Astrocyte of the spinal cord (primary cell): ENCODE measurements around the gene RPS27L.

Experiments used
- DNase-seq: peaks from one replicate; pipeline ENCODE4 v3.0.0; 2011; ENCODE audit warnings: low read depth, low spot score
- H3K4me3 ChIP-seq: 2 replicates; pipeline ENCODE4 v1.5.1; 2011; ENCODE audit warnings: low read depth, mild to moderate bottlenecking, low read length, moderate library complexity
- in situ Hi-C: cut with HindIII; loops from 2 replicates; pipeline ENCODE4 v1.10.0; 2017; ENCODE audit warnings: low sequenced_read_pairs
- TF ChIP-seq, protein P1 (sequence below): IDR thresholded peaks from 2 replicates; pipeline ENCODE4 v1.5.1; 2012; ENCODE audit warnings: low read depth, mild to moderate bottlenecking, low read length, inconsistent platforms

The RPS27L gene

DNA sequence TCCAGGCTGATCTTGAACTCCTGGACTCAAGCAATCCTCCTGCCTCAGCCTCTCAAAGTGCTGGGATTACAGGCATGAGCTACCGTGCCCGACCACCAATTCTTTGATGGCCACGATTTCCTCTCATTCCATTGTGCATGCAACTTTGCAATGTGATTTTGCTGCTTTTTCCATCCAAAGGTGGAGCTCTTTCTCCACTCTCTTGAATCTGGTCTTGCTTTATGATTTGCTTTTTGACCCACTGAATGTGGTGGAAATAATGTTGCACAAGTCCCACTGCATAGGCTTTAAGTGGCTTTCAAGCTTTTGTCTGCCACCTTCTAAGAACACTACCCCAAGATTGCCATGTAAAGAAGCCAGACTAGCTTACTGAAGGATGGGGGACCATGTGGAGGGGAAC lies 10.6 kb downstream of the RPS27L start:
- DNase-seq: peak; percentile 15
- TF ChIP-seq, protein P1, sequence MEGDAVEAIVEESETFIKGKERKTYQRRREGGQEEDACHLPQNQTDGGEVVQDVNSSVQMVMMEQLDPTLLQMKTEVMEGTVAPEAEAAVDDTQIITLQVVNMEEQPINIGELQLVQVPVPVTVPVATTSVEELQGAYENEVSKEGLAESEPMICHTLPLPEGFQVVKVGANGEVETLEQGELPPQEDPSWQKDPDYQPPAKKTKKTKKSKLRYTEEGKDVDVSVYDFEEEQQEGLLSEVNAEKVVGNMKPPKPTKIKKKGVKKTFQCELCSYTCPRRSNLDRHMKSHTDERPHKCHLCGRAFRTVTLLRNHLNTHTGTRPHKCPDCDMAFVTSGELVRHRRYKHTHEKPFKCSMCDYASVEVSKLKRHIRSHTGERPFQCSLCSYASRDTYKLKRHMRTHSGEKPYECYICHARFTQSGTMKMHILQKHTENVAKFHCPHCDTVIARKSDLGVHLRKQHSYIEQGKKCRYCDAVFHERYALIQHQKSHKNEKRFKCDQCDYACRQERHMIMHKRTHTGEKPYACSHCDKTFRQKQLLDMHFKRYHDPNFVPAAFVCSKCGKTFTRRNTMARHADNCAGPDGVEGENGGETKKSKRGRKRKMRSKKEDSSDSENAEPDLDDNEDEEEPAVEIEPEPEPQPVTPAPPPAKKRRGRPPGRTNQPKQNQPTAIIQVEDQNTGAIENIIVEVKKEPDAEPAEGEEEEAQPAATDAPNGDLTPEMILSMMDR: peak; percentile 21
- in situ Hi-C loops: no loop called here
- H3K4me3 ChIP-seq: no peak overlapping the region

DNA sequence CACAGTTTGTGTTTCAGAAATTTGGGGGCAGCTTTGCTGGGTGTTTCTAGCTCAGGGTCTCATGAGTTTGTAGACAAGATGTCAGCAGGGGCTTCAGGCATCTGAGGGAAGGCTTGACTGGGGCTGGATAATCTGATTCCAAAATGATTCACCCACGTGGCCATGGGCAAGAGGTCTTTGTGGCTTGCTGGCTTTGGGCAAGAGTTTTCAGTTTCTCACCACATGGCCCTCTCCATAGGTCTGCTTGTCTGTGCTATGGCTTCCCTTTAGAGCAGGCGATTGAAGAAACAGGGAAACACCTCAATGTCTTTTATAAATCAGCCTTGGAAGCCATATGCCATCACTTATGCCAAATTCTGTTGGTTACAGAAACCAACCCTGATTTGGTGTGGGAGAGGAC lies 11.9 kb downstream of the RPS27L start:
- no peak overlapping the region for H3K4me3 ChIP-seq
- TF ChIP-seq, protein P1: no peak
- in situ Hi-C loops: no loop called here
- DNase-seq: no peak

DNA sequence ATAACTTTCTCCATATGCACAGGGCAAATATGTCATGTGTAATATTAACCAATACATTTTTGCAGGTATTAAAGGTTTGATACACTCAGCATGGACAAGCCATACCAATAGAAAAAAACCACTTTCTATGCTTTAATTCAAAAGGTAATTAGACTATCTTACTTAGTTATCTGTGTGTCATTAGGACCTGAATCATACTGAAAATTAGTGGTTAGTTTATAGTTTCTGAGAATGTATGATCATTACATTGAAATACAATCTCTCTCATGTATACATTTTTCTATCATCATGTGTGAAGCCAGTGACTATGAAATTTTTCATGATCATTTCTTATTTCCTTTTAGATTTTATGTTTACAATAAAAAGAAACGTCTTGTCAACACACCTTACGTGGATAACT lies 16.3 kb downstream of the RPS27L start:
- in situ Hi-C loops: no loop called here
- no peak for DNase-seq
- no peak overlapping the region for H3K4me3 ChIP-seq
- TF ChIP-seq, protein P1: no peak

DNA sequence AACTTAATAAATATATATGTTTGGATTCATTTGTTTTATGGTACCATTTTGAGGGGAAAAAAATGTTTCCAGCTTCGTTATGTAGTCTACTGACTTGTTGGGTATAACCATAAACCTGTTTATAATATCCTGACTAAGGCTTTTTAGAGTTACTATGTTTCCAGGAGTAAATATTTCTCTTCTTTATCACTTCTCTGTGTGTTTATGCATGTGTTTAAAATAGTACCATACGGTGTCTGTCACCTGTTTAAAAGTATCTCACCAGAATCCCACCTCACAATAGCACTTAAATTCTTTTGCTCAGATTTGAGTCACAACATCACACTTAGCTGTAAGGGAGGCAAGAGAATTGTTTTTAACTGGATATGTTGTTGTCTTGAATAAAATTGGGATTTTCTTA lies 20.5 kb downstream of the RPS27L start:
- TF ChIP-seq, protein P1: no peak
- in situ Hi-C loops: no loop called here
- no peak overlapping the region for H3K4me3 ChIP-seq
- no peak for DNase-seq

DNA sequence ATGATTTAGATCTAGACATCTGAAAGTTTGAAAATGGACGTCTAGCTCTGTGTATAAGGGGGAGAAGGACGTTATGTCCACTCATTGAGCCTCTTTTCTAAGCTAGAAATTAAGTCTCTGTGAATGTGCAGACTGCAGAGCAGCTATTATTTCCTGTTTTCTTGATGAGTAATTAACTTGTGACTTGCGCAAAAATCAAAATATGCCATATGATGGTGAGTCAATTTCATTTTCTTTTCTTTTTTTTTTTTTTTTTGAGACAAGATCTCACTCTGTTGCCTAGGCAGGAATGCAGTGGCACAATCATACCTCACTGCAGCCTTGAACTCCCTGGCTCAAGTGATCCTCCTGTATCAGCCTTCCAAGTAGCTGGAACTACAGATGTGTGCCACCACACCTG lies 21.5 kb downstream of the RPS27L start:
- in situ Hi-C loops: no loop called here
- TF ChIP-seq, protein P1: no peak
- DNase-seq: peak; percentile 66
- H3K4me3 ChIP-seq: no peak overlapping the region

DNA sequence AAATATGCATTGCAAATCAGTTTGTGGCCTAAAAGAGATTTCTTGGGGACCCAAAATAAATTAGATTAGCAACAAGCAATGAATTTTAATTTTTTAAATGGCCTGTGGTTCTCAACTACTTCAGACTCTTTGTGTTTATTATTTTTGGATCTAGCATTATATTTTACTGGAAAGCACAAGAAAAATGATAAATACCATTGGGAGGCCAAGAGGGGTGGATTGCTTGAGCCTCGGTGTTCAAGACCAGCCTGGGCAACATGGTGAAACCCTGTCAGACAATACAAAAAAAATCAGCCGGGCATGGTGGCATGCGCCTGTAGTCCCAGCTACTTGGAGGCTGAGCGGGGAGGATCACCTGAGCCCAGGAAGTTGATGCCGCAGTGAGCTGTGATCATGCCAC lies 22.0 kb downstream of the RPS27L start:
- TF ChIP-seq, protein P1: no peak
- in situ Hi-C loops: no loop called here
- H3K4me3 ChIP-seq: no peak overlapping the region
- no peak for DNase-seq
